HL-60/S4 (cell line): ENCODE data around the gene HTT-AS.

Experiments
- in situ Hi-C: fragments of 300-500 bp; cut with MboI; formaldehyde crosslinking; loops from 2 replicates; pipeline ENCODE4 v1.14.3; 2022; ENCODE audit warnings: low sequenced_read_pairs

HTT-AS gene

DNA sequence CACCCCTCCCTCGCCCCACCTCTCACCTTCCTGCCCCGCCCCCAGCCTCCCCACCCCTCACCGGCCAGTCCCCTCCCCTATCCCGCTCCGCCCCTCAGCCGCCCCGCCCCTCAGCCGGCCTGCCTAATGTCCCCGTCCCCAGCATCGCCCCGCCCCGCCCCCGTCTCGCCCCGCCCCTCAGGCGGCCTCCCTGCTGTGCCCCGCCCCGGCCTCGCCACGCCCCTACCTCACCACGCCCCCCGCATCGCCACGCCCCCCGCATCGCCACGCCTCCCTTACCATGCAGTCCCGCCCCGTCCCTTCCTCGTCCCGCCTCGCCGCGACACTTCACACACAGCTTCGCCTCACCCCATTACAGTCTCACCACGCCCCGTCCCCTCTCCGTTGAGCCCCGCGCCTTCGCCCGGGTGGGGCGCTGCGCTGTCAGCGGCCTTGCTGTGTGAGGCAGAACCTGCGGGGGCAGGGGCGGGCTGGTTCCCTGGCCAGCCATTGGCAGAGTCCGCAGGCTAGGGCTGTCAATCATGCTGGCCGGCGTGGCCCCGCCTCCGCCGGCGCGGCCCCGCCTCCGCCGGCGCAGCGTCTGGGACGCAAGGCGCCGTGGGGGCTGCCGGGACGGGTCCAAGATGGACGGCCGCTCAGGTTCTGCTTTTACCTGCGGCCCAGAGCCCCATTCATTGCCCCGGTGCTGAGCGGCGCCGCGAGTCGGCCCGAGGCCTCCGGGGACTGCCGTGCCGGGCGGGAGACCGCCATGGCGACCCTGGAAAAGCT is at the start of gene HTT-AS, which contains the start of gene HTT:
Gene HTT-AS (minus strand): TSS at position 461 of the 768 bp plus-strand sequence.
Gene HTT (plus strand): TSS at position 604 of the 768 bp plus-strand sequence. CDS start 145 bp downstream, at position 749.
- in situ Hi-C loops = no loop called here

DNA sequence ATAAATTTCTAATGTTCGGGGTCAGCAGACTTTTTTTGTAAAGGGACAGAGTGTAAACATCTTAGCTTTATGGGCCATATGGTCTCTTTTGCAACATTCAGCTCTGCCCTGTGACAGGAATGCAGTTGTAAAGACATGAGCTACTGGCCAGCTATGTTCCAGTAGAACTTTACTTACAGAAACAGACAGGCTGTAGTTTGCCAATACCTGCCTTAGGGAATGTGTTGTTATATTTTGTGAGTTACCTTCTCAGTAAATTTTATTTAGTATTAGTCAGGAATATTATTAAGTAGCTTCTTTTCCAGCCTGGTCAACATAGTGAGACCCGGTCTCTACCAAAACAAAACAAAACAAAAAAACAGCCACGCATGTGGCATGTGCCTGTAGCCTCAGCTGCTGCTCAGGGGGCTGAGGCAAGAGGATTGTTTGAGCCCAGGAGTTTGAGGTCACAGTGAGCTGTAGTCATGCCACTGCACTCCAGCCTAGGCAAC is 48.9 kb upstream of the HTT-AS start:
- in situ Hi-C loops = loop anchor here (25.0 kb wide), 1 partner anchor 339 kb away; the partner anchor contains the start of gene DOK7

DNA sequence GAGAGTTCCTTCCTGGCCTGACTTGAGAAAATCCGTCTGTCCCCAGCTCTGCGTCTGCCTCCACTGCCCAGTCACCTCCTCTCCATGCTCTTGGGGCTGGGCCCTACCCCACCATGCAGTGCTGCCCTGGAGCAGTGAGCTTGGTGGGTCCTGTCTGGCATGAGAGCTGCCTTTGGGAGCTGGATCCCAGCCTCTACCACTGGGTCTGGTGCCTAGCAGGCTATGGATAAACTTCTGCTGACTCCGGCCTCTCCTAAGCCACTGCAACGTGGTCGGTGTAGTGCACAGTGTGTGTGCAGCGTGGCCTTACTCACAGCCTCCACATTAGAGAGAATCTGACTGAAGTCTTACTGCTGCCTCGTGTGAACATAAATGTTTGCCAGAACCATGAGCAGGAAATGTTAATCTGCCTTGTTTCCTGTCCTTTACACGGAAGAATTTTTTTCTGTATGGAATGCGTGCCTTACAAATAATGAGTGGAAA is 47.8 kb upstream of the HTT-AS start:
- in situ Hi-C loops = loop anchor here (25.0 kb wide), 1 partner anchor 340 kb away; the partner anchor contains the start of gene DOK7

DNA sequence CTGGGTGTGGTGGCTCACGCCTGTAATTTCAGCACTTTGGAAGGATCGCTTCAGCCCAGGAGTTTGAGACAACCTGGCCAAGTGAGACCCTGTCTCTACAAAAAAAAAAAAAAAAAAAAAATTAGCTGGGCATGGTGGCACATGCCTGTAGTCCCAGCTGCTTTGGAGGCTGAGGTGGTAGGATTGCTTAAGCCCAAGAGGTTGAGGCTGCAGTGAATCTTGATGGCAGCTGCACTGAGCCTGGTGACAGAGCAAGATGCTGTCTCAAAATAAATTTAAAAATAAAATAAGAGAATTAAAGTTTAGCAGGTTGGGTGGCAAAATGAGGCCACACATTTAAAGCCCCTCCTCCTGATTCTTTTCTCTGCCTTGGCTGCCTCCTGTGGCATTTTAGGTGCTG is 47.3 kb upstream of the HTT-AS start:
- in situ Hi-C loops = loop anchor here (25.0 kb wide), 1 partner anchor 341 kb away; the partner anchor contains the start of gene DOK7

DNA sequence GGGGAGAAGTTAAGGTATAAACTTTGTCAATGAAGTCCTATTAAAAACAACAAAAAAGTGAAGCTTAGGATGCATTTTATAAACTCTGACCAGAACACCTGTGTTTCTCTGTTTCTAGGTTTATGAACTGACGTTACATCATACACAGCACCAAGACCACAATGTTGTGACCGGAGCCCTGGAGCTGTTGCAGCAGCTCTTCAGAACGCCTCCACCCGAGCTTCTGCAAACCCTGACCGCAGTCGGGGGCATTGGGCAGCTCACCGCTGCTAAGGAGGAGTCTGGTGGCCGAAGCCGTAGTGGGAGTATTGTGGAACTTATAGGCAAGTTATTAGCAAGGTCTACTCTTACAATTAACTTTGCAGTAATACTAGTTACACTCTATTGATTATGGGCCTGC is 46.8 kb upstream of the HTT-AS start:
- in situ Hi-C loops = loop anchor here (25.0 kb wide), 1 partner anchor 341 kb away; the partner anchor contains the start of gene DOK7

DNA sequence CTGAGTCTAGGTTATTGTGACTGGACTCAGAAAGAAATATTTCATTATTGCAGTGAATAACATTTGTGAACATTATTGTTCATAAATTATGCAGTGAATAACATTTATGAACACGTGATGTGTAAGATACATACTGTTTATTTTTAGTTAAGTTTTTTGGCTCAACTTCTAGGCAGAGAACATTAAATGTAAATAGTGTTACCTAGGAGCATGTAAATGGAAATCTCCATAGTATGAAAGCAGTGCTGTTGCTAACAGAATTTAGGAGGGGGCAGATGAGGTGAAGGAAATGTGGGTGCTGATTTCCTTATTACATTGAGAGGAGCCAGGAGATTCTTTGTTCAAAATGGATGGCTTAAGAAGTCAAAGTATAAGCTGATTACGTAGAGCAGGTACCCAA is 45.1 kb upstream of the HTT-AS start:
- in situ Hi-C loops = loop anchor here (25.0 kb wide), 1 partner anchor 343 kb away; the partner anchor contains the start of gene DOK7

DNA sequence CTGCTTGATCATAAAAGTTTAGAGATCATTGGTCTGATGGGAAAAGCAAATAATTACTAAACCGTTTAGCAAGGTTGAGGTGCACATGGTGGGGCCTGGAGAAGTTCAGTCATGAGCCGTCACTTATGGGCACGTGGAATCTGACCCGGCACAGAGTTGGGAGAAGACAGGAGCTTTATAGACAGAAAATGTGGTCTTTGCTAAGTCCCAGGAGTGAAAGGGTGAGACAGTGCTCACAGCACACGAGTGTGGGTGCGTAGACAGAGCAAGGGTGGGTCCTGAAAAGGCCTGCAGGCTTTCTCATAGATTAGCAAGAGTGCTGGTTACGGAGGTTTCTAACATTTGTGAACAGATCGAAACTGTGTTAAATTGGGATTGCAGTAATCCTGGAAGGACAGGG is 44.0 kb upstream of the HTT-AS start:
- in situ Hi-C loops = loop anchor here (25.0 kb wide), 1 partner anchor 344 kb away; the partner anchor contains the start of gene DOK7

DNA sequence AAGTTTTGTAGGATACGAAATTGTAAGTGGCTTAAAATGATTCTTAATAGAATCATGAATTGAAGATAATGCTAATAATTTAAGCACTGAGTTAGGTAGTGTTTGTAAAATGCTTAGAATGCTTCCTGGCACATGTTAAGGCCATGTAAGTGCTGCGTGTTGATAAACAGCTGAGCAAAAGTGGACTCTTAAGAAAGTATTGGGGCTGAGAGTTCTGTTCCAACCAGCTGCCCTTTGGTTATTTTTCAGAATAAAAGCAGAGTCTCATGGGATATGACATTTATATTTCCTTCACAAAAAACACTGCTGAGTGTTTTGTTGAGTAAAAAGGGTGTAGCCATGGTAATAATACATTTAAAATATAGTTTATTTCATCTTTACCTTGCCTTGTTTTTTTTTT is 42.6 kb upstream of the HTT-AS start:
- in situ Hi-C loops = loop anchor here (25.0 kb wide), 1 partner anchor 345 kb away; the partner anchor contains the start of gene DOK7

DNA sequence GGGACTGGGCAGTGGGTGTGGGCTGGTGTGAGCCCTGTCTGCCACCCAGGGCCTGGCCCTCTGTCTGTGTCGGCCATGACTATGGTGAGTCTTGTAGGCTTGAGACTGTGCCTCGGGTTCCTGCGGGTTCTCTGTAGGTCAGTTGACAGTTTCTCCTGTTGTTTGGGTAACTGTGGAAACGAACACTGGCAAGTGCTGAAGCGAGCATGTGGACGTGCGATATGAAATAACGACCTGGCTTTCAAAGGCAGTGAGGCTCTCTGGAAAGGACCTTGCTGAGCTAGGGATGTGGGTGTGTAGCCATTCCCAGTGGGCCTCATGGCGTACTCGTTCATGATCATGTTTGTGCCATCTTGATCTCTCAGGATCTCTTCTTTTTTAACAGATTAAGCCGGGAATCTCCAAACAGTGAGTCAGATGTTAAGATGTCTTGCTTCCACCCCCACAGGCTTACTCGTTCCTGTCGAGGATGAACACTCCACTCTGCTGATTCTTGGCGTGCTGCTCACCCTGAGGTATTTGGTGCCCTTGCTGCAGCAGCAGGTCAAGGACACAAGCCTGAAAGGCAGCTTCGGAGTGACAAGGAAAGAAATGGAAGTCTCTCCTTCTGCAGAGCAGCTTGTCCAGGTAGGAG is 41.4 kb upstream of the HTT-AS start:
- in situ Hi-C loops = loop anchor here (25.0 kb wide), 1 partner anchor 347 kb away; the partner anchor contains the start of gene DOK7

DNA sequence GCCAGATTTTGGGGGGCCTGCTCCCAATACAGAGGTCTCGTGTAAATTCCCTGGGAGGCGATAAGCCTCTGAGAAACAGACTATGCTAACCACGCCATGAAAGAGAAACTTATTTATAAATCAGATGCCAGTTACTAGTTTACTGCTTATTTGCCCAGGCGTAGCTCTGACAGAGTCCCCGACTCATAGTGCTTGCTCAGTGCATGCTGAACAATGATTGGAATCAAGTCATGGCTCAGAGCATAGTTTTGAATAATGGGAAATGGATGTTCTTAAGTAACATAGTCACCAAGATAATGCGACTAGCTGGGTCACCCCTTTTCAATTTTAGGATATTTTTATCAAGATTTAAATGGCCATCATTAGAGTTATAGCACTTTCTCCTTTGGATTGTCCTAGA is 40.0 kb upstream of the HTT-AS start:
- in situ Hi-C loops = loop anchor here (25.0 kb wide), 1 partner anchor 348 kb away; the partner anchor contains the start of gene DOK7

DNA sequence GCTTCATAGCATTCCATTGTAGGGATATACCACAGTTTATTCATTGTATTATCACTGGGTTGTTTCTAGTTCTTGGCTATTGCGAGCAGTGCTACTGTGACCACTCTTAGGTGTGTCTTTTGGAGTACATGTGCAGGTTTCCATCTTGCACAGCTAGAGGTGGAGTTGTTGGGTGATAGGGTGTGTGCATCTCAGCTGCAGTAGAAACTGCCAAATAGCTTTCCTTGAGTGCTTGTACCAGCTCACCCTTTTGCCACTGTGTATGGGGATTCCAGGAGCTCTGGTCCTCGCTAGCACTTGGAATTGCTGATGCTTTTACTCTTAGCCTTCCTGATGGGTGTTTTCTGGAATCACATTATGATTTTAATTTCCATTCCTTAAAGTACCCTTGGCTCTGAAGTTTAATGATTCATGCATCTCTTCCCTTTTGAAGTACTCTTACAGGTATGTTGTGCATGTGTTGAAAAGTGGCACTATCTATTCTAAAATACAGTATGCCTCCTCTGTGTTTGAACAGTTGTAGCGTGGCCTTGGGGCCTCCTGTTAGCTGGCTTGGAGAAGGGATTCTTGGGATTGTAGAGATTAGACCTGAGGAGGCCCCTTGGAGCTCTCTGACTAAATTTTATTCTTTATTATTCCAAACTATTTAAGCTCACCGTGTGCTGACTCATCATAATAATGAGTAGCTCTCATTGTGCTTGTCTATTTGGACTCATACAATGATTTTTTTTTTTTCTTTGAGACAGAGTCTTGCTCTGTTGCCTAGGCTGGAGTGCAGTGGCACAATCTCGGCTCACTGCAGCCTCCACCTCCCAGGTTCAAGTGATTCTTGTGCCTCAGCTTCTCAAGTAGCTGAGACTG is 38.5 kb upstream of the HTT-AS start:
- in situ Hi-C loops = loop anchor here (25.0 kb wide), 1 partner anchor 349 kb away; the partner anchor contains the start of gene DOK7

DNA sequence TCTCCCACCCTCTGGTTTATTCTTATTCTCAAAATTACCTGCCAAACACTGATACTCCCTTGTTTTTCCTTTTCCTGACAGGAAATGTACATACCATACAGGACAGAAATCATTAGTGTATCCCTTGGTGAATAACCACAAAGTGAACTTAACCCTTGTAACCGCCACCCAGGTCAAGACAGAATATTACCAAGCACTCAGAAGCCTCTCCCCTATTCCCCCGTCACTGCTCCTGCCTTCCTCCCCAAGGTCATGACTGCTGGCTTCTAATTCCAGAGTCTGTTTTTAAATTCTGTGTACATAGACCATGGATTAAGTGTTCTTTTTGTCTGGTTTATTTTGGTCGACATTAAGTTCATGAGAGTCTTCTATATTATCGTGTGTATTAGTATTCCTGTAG is 37.9 kb upstream of the HTT-AS start:
- in situ Hi-C loops = loop anchor here (25.0 kb wide), 1 partner anchor 350 kb away; the partner anchor contains the start of gene DOK7

DNA sequence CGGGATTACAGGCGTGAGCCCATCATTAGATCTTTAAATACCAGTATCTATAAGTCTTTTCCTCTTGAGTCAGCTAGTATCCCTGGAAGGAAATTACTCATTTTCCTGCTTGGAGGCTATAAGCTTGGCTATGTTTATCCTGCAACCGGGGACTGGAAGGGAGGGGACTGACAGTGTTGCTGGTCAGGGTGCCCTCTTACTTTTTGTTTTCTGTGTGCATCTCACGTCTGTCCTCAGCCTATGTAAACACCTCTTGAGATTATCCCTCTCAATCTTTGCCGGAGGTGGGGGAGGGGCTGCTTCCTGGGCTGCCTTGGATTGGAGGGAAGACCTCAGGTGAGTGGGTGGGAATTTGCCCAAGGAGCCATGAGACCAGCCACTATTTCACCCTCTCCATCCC is 37.1 kb upstream of the HTT-AS start:
- in situ Hi-C loops = loop anchor here (25.0 kb wide), 1 partner anchor 351 kb away; the partner anchor contains the start of gene DOK7

DNA sequence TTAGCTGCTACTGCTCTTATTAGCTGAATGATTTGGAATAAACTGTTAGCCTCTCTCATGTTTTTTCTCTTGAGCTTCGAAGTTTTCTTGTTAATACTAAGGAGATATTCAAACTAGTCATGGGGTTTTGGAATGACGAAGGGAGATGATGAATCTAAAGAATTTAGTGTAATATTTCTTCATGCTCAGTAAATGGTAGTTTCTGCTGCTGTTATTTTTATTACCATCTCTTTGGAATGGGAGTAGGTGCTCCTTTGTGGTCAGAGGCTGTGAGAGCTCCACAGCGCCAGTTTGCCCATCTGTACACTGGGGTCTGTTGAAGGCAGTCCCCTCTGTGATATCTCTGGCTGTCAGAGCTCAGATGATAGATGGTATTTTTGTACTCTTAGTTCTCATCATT is 33.9 kb upstream of the HTT-AS start:
- in situ Hi-C loops = loop anchor here (25.0 kb wide), 1 partner anchor 354 kb away; the partner anchor contains the start of gene DOK7

DNA sequence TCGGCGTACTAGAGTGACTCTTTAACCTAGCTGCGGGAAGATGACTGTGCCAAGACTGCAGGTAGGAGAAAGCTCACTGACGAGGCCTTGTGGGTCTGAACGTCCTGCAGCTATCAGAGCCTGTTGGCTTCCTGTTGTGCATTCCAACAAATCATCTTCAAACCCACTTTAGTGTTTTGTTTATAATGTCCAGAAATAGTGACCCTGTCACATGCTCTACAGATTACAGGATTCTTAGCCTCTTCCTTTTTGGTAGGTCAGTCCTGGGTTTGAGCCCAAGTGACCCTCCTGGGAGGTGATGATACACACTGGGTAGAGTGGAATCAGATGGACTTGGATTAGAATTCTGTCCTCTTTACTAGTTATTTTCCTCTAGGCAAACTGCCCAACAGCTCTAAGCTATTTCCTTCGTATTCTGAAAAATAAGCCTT is 33.4 kb upstream of the HTT-AS start:
- in situ Hi-C loops = loop anchor here (25.0 kb wide), 1 partner anchor 355 kb away; the partner anchor contains the start of gene DOK7

DNA sequence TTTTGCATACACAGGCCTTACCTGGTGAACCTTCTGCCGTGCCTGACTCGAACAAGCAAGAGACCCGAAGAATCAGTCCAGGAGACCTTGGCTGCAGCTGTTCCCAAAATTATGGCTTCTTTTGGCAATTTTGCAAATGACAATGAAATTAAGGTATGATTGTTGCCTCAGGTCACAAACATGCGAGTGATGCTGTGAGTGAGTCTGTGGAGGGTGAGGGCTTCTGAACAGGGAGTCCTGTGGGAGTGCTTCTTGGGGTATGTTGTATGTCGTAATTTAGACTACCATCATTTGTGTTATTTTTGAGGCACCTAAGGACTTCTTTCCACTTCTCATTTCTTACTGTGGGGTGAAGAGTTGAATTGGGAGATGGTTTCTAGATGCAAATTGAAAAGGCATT is 32.9 kb upstream of the HTT-AS start:
- in situ Hi-C loops = loop anchor here (25.0 kb wide), 1 partner anchor 355 kb away; the partner anchor contains the start of gene DOK7

DNA sequence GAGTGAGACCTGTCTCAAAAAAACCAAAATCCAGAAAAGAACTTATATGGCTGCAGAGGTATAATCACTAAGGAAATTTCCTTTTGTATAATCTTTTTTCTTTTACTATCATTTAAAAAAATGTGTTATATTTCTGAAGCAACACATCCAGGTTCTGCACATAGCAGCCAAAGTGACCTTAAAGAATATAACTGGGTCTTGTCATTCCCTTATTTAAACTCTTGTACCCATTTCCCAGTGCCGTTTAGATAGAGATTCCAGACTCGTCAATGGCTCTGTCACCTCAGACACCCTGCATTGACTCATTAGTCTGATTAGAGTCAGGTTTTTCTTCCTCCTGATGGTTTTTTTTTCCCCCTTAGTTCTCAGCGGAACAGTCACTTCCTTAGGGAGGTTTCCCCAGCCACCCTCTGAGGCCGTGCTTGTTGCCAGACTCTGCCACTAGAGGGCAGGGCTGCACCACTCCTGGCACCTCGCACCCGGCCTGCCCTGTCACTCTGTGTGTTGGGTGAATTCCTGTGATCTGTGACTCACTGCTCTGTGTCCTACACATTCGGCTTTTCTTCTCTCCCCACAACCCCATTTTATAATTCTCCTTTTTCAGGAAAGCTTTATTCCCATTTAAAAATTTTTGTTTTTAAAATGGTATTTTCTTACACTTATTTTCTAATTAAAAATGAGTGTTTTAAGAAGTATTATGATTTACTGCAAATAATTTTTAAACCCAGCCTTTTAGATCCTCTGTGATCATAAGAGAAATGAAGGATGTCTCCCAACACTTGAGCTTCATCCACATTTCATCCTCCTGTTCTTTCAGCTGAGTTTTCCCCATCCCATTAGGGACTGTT is 32.2 kb upstream of the HTT-AS start:
- in situ Hi-C loops = loop anchor here (25.0 kb wide), 1 partner anchor 356 kb away; the partner anchor contains the start of gene DOK7

DNA sequence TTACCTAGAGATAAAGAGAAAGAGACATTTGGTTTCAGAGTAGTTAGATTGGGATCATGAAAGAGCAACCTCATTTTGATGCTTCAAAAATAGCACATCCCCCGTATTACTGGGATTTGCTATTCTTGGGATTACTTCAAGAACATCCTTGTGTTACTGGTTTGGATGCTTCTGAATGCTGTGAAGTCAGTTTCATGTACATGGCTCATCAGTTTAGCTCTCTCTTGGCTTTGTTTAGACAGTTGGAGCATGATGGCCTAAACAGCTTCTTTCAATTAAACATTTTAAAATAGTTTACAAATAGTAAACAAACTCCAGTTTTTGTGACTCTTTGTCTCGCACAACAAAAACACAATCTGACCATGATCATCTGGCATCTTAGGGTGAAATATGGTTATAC is 24.0 kb upstream of the HTT-AS start:
- in situ Hi-C loops = no loop called here

DNA sequence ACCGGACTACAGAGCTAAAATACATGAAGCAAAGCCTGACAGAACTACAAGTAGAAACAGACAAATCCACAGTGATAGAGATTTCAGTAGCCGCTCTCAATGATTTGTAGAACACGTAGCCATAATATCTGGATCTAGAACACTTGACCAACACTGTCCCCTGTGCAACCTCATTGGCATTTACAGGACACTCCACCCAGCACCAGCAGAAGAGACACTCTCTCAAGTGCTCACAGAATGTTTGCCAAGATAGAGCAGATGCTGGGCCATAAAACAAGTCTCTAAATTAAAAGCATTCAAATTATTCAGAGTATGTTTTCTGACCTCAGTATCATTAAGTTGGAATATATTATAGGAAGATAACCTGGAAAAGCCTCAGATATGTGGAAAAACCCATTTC is 21.9 kb upstream of the HTT-AS start:
- in situ Hi-C loops = no loop called here
